NAMALWA (cell line): ENCODE measurements around the gene NCK2.

Source experiments
- DNase-seq: peaks from one replicate; pipeline ENCODE4 v3.0.0-alpha.2; 2015; ENCODE audit warnings: low spot score

NCK2 gene

DNA sequence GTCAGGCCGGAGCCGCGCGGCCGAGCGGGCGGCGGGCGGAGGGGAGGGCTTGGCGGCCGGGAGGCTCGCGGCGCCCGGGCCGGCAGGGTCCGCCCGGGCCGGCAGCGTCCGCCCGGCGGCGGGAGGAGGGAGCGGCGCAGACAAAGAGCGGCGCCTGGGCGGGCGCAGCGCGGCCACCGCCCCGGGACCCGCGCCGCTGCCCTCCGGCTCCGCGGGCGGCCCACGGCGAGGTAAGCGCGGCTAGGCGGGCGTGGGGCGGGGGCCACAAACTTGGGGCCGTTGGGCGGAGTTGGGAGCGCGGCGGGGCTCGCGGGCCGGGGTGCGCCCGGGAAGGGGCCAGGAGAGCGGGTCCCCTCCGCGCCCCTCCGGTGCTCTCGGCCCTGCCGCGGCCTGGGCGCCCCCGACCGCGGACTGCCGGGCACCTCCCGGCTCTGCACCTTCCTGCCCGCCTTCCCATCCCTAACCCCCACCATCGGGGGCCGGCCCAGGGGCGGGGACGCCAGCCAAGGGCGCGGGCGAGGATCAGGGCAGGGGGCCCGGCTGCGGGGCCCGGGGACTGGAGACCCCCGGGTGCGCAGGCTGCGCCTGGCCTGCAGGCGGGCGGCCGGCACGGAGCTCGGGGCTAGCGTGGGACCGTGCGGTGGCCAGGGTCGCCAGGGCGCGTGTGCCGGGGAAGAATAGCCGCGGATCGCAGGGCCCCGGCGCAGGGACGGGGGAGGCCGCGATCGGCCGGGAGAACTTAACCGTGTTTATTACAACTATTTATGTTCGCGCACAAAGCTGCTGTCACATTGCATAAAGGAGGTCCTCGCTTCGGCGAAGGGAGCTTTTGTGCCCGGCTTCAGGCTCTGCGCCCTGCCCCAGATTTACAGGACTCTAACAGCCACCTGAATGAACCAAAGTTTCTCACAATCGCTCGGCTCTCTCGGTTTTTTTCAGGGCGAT lies at the start of gene NCK2:
TSS of gene NCK2 (plus strand) at position 4 of the 945 bp plus-strand sequence. CDS start 110,152 bp downstream, outside the sequence.
- DNase-seq, result peak; percentile 60

DNA sequence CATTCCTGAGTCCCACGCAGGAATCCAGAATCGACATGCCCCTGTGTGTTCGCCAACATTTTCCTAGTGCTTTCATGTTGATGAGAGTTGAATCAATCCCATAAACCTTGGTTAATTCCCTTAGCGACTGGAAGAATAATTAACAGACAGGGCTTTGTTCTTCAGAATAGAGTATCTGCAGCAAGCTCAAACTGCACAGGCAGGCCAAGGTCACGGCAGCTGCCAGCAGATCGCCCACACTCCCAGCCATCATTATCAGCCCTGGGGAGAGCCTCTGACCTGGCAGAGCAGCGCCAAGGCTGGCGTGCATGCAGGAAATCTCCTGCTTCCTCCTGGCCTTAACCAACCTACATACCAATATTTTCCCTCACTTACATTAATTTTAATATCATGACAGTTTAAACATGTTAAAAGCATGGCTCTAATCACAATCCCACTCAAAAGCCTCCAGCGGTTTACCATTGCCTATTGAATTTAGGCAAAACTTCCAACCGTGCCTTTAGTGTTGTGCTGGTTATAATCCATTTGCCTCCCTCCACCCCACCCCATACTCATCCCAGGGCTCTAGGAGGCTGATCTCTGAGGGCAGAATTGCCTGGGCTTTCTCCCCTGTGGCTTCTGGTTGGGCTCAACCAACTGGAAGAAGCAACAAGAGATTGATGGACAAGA lies 46.8 kb upstream of the NCK2 start:
- no peak for DNase-seq

DNA sequence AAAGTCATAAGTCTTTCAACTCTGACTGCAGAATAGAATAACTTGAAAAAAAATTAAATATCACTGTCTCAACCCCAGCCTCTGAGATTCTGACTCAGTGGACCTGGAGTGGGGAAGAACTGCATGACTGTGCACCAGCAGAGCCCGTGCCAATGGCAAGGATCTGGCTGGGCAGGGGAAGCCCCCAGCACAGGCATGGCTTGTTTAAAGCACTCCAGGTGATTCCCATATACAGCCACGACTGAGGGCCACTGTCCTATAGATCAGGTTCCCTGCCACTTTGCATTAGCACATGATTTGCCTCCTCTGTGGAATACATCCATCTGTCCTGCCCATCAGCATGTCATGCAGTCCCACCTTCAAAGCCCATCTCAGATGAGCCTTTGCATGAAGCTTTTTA lies 45.9 kb upstream of the NCK2 start:
- no peak for DNase-seq

DNA sequence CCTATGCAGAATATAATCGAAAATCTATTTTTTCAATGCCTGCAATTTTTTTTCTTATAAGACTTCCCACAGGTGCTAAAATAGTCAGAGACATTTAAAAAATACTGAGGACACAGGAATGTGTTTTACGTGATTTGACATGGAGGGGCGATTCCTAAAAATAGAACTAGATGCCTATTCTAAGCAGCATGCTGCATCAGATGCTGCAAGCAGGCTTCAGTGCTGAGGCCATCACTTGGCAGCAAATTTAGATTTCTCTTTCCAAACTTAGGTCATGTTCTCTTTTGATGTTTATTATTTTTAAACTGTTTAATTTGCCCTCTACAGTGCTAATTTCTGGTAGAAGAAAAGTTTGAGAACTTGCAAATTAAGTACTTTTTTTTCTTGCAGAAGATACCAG lies 43.7 kb upstream of the NCK2 start:
- no peak for DNase-seq

DNA sequence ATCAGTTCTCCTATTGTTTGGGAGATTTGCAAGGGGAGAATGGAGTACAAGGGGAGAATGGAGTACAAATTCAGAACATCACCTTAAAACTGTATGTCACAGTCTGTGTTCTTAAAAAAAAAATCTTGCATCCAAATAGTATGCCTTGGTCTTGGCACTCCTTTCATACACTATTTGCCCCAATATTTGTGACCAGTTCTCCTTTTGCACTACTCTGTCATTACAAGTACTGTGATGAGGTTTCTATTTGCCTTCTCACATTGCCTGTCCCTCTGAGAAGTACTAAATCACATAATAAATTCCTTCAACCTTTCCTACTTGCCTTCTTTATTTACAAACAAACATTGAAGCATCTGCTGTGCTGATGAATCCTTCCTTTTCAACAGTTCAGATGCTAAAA lies 36.0 kb upstream of the NCK2 start:
- no peak for DNase-seq

DNA sequence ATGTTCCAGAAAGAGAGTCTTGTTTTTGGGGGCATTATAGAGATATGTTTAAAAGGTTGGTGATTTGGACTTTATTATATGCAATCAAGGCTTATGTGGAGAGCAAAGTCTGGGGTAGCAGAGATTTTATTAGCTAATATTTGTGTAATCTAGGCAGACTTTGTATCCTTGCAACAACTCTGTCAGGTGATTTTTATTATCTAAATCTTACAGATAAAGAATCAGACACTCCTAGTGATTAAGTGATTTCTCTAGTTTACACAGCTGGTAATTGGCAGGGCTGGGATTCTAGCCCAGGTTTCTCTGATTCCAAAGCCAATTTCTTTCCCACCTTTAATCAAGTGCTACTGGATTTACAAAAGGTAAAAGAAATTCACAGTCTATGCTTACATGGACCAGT lies 33.3 kb upstream of the NCK2 start:
- no peak for DNase-seq

DNA sequence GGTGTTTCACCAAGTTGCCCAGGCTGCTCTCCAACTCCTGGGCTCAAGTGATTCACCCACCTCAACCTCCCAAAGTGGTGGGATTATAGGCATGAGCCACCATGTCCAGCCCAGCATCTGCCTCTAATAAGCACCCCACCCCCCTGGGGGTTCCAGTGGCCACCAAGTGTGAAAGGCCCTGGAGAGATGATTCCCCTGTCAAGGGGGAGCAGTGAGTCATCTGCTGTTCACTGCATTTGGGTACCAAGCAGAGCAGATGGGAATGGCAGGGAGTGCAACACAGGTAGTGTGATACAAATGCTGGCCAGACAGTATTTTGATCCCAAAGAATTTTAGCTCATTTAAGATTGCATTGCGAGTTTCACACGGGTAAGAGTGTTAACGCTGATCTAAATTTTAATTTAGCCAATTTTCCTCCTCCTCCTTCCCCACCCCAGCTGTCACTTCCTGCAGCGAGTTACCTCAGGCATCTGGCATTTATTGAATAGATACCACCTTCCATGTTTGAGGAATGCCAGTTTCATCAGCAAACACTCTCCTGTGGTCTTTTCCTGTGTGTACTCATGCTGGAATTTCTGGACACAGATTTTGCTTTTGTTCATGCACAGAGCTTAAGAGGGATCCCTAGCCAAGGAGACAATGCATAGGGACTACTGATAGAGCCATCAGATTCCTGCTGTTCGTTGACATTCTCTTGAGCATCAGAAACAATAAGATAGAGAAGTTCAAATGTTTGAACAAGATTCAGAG lies 32.4 kb upstream of the NCK2 start:
- DNase-seq, result no peak

DNA sequence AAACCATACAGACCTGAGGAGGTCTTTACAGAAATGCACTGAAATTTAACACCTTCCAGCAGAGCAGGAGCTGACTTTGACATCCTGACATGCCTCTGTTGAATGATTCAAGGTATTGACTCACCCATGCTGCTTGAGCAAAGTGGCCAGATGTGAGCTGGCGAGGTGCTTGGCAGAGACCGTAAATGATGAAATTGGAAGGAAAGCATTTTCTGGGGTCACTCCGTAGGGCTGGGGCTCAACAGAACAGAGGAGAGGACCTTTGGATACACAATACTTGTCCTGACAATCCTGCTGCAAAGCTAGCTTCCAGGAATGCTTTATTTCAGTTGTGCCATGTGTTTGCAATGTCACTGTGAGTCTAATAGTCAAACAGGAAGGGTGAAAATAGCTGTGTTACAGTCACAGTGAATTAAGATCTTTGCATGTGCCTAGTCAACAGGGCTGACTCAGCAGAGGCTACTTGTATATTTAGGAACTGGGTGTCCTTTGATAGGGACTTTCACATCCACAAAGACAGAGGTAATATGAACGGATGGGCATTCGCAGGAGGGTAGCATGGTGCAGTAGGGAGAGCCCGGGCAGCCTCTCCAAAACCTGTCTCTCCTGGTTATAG lies 31.6 kb upstream of the NCK2 start:
- no peak for DNase-seq

DNA sequence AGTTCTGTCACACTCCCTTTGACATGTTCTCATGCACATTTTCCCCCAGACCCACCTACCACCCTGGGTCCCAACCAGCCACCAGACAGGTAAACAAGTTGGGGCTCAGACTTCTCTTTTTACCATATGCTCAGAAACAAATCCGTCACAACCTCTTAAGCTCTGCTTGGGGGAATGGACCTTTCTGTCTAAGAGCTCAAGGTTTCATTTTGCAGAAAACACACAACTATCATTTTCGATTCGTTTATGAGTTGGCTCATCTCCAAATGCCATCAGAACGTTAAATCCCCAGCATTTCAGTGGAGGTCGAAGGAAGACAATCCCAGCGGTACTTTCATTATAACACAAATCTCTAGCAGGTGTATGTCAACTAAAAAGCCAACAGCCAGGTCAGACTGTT lies 30.6 kb upstream of the NCK2 start:
- no peak for DNase-seq

DNA sequence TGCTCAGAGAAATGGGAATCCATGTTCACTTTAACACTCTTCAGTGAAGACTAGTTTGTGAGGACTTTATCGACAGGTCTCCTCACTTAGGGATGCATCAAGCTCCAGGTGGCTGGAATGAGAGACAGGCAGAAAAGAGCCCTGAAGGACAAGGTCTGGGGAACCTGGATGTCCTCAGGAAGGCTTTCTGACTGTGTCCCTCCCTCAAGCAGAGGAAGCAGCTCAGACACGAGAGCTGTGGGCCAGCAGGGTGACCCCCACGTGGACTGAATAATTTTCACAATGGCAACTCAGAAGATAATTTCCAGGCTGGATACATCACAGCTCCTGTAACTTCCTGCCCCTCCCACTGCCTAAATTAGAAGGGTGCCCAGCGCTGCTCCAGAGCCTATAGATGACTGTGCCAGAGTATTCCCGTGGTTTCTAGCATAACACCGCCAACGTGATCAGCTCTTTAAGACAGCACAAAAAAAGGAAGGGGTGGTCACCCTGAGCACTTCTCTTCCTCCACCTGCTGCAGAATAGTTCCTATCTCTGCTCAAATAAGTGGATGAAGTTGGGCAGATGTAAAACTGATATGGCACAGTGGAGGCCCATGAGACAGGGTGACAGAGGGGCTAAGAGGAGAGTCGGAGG lies 25.7 kb upstream of the NCK2 start:
- no peak for DNase-seq

DNA sequence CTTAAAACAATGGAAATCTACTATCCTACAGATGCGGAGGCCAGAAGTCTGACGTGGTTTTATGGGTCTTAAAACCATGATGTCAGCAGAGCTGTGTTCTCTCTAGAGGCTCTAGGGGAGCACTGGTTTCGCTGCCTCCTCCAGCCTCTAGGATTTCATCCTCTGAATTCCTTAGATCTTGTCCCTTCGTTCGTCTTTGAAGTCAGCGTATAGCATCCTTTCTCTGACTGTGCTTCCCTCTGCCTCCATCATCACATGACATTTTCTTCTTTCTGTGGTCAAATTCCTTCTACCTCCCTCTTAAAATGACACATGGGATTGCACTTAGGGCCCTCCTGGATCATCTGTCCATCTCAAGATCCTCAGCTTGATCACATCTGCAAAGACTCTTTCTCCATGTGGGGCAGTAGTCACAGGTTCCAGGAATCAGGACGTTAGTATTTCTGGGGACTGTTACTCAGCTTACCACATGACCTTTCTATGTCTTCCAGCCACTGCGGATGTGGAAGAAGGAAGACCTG lies 22.7 kb upstream of the NCK2 start:
- no peak for DNase-seq

DNA sequence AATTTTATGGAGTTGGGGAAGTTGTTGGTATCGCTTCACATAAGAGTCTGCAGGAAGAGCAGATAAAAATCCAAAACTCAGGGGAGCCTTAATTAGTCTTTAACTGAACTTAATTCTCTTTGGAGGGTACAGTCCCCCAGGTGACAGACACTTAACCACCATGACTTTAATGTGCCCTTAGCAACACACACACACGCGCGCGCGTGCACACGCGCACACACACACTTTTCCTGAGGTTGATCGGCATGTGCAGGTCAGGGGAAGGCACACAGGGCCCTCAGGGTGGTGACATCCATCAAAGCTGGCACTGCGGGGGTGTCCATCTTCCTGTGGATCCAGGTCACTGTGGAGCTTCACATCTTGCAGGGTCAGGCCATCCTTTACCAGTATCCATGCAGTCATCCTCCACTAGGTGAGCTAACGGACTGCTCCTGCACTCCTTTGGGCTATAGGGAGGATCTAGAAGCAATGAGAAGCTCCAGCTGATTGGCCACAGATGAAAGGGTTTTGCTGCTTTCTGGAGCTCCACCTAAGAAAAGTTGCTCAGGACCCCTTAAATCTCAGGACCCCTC lies 21.9 kb upstream of the NCK2 start:
- no peak for DNase-seq

DNA sequence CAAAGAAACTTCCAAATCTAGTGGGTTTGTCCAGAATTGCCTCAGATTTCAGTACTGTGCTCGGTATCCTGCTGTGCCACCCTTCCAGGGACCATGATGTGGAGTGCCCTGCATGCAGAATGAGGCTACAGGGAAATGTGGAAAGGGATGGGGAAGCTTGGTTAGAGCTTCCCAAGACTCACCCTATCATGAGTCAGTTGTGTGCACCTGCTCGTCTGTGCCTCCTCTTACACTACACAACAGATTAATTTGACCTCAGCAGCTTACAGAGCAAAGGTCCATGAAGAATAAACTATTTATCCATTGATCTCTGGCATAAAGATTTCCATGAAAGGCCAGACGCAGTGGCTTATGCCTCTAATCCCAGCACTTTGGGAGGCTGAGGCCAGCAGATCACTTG lies 21.3 kb upstream of the NCK2 start:
- no peak for DNase-seq

DNA sequence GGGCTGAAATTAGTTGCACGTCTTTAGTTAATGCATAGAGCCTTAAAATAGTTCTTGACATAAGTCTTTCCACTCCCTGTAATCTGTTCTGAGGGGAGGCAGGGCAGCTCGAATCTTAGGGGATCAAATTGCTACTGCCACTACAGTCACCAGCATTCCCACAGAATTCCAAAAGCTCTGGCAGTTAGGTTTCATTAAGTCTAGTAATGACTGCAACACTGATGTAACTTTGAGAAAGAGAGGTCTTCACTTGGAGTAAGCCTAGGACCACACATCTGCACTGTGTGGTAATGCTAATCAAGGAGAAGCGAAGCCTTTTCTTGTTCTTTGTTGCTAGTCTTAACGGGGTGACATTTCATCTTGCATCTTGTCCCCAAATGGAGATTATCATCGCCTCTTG lies 19.3 kb upstream of the NCK2 start:
- DNase-seq, result no peak

DNA sequence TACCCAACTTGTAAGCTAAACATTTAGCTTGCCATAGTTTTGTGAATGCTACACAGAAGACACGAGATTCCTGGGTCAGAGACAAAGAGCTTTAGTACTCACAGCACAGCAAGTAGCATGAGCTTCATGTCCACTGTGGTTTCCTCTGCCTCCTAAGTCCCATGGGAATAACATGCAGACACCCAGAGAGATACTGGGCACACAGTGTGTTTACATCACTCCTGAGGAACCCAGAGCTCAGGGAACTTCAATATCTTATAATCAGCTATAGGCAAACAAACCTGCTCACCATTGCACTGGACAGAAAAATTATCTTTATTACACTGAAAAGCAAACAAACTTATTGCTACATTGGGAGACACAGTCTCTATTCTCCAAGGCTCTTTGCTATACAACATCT lies 14.5 kb upstream of the NCK2 start:
- no peak for DNase-seq

DNA sequence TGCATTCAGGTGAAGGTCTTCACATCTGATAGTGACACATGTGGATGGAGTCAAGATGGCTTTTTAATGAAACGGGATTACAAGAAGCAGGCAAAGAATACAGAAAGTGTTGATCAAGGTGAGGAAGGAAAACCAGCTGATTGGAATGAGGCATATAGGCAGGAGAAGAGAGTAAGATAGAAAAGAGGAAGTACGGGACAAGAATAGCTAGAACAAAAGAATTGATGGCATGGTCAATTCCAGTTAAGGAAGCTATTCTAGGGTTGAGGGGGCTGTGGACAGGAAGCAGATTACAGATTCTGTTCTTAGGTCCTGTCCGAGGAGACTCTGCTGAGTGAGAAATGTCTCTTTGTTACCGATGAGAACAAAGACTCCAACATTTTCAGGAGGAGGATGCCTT lies 13.2 kb upstream of the NCK2 start:
- DNase-seq, result no peak

DNA sequence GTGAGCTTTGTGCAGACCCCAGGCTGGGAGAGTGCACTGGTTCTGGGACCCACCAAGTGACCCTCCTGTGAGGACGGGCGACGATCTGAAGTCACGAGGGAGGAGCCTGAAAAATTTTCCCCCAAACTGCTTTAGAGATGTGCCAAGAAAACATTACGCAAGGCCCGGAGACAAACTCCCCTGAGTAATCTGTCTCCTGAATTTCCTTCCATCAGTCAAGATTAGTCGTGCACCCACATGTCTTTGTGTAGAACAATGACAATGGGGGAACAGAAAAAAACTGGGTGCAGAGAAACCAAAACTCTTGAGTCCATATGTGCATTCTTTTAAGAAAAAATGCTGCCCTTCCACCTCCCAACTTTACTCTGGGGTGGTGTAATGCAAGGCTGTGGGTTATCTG lies 12.6 kb upstream of the NCK2 start:
- DNase-seq, result no peak

DNA sequence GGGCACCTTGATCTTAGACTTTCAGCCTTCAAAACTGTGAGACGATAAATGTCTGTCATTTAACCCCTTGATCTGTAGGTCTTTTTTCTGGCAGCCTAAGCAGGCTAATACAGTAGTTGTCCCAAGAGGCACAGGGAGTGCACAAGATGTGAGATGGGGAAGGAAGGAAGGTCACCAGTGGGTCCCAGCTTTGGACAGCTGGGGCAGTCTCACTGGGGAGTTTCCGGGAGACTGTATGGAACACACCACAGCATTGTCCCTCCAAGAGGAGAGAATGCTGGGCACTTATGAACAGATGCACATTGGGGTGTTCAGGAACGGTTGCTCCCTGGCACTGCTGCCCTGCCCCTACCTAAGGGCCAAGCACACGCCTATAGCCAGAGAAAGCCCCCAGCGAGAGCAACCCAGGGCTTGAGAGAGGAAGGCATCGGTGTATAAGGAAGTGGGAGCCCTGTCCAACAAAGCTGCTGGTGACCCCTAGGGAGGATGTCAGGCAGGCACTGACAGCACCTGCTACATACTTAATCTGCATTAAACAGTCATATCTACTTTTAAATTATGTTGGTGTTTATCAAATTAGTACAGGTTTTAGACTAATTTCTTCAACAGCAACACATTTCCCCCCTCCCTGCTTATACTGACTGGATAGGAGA lies 11.6 kb upstream of the NCK2 start:
- no peak for DNase-seq

DNA sequence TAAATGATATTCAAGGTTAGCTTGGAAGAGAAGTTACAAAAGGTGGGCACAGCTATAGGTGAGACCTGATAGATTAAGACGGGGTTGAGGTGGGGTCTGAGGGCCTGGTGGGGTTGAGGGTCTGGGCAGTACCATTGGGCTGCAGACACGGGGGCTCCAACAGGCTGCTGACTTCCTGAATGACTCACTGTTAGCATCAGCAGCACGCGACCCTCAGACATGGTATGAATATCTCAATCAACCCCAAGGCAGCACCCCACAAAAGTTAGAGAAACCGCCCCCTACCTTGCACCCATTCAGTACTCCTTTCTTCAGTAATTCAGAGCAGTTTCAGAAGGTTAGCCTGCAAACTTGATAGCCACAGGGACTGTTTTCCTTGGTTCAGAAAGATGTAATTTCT lies 10.8 kb upstream of the NCK2 start:
- no peak for DNase-seq

DNA sequence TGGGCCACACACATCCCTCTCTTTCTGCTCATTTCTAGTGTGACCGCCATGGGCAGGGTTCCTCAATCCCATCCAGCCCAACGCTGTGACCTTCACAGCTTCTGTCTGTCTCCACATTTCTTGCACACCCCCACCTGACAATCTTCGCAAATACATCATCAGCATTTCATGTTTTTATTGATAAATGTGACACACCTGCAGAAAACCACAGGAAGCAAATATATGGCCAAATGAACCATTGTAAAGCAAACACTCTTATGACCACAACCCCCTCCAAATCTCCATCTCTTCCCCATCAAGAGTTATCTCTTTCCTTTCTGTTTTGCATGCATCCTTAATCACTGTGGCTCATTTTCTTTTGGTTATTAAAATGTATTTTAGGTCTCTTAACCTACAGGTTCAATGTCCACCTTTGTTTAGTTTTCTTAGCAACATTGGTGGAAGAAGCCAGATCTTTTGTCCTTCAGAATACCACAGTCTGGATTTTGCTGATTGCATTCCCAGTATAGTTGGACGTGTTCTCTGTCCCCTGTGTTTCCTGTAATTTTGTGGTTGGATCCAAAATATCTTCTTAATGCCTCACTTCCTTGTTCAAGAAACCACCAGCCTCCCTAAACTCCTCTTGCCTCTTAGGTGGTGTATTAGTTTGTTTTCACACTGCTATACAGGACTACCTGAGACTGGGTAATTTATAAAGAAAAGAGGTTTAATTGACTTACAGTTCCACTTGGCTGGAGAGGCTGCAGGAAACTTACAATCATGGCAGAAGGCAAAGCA lies 9.8 kb upstream of the NCK2 start:
- no peak for DNase-seq
